HG02678 (cell line): Measurements from ENCODE around the gene SYNPO.
A peak's percentile ranks its signal among the peaks of the same experiment; 100 is the strongest.

Experiments used
- ATAC-seq: cut with Tn5 transposase; IDR thresholded peaks from one replicate; pipeline ENCODE4 v1.9.1; 2021; ENCODE audit warnings: mild to moderate bottlenecking, moderate library complexity; ENCODE audit not compliant: unreplicated experiment

Gene SYNPO

GRCh38 chr5:150653762-150654556, 13.5 kb downstream of the SYNPO start:
- no peak for ATAC-seq

DNA sequence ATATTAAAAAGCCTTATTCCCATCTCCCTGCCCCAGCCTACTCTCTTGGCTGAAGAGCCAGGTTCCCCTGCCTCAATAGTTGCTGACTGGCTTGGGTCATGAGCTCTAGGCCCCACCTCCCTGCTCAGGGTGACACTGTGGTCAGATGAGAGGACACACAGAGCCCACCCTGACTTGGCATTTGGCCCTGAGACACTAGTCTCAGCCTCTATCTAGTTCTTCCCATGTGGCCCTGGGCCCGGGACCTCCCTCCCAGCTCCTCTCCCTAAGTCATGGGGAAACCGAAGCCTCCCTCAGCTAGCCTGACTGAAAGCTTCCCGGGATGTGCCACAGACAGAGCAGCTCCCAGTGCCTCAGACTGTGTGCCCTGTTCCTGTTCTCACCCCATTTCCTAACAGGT, 14.8 kb downstream of the SYNPO start:
- no peak for ATAC-seq

DNA sequence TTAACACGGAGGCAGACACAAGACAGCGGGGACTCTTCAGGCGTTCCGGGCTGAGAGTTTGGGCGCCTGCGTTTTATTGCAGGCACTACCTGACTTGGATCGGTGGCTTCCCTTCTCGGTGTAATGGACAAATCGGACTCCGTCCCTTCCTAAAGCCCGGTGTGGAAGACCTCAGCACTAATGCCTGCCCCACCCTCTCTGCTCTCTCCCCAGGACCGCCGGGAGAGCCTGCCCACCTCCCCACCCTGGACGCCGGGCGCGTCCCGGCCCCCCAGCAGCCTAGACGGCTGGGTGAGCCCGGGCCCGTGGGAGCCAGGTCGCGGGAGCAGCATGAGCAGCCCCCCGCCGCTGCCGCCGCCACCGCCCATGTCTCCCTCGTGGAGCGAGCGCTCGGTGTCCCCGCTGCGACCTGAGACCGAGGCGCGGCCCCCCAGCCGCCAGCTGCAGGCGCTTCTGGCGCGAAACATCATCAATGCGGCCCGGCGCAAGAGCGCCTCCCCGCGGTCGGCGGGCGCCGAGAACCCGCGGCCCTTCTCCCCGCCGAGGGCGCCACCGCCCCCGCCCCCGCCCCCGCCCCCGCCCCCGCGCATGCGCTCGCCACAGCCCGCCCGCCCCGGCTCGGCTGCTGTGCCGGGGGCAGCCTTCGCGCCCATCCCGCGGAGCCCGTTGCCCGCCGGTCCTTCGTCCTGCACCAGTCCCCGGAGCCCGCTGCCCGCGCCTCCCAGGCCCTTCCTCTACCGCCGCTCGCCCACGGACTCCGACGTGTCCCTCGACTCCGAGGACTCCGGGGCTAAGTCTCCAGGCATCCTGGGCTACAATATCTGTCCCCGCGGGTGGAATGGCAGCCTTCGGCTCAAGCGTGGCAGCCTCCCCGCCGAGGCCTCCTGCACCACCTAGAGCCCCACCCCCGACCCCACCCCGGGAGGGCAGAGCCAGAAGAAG, 16.0 kb downstream of the SYNPO start:
- peak; percentile 75 for ATAC-seq

DNA sequence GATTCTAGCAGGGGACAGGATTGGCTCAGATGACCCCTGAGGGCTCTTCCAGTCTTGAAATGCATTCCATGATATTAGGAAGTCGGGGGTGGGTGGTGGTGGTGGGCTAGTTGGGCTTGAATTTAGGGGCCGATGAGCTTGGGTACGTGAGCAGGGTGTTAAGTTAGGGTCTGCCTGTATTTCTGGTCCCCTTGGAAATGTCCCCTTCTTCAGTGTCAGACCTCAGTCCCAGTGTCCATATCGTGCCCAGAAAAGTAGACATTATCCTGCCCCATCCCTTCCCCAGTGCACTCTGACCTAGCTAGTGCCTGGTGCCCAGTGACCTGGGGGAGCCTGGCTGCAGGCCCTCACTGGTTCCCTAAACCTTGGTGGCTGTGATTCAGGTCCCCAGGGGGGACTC, 17.7 kb downstream of the SYNPO start:
- ATAC-seq: no peak

- no peak for ATAC-seq
Observed at GRCh38 chr5:150658699-150659265, 18.3 kb downstream of the SYNPO start.

DNA sequence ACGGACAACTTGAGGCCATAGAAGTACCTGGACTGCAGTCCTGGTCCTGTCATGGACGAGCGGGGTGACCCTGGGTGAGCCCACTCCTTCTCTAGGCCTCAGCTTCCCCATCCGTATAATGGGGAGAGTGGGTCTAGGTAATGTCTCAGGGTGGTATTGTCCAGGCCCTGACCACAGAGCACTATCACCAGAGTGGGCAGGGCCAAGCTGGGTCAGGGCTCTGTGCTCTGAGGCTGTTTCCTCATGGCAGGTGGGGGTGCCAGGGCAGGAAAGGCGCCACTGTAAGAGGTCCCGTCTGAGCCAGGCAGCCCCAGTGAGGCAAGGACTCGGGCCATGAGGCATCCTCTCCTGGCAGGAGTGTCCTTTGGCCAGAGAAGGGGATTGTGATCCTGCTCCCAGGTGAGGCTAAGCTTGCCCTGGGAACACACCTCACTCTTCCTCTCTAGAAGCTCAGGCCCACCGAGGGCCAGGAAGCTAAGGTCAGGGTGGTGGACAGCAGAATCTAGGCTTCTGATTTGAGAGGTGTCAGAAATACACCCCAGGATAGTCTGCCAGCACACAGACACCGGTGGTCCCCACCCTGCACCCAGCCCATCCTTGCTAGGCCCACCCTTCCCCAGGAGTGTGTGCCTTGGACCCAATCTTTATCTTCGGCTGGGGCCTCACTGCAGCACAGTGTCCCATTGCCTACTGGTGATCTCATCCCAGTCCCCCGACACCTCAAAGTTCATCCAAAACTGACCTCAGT, 19.1 kb downstream of the SYNPO start:
- ATAC-seq: no peak

- ATAC-seq: no peak
Observed at GRCh38 chr5:150660108-150660831, 19.8 kb downstream of the SYNPO start.

DNA sequence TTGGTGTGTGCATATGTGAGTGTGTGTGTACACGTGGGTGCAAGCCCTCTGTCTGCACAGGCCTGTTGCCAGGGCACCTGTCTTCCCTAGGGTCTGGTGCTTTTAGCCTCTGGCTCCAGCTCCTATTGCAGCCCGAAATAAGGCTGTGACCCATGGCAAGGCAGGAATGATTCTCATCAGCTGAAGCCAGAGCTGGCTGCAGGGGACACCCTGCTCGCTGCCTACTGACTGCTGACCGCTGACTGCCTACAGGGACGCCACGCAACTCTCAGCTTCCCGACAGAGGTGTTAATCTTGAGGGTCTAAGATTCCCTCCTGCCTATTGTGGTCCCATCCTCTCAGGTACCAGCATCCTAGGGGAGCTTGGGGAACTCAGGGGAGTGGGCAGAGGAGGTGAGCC, 20.6 kb downstream of the SYNPO start, which contains the start of gene MYOZ3:
MYOZ3 (plus strand) TSS at position 166 of the 400 bp plus-strand sequence. CDS start 1,691 bp downstream, outside the sequence.
- no peak for ATAC-seq

DNA sequence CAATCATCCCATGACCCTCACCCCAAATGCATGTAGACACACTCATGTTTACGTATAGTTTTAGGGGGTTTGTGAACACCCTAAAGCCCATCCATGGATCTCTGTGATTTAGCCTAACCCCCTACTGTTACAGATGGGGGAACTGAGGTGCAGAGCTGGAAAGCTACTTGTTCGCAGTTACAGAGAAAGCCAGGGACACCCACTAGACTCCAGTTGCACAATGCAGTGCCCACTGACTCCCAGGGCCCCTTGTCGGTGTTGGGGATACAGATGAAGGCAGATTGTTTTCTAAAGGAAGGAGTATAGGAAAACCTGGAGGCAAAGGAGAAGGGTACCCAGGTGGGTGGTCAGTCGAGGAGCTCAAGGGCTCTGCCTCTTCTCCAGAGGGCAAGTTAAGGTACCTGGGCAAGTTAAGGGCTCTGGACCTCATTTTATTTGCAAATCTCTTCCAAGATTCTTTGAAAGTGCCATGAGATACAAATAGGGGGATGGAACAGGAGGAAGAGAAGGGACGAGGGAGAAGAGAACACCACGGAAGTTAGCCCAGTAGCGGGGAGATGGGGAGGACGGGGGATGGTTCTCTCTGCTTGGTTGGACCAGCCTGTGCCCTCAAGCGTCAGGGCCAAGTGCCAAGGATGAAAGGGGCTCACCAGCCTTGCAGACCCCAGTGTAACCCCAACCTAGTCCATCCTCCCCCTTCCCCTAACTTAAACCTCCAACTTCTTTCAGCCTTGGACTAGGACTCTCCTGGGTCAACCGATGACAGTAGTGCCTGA, 21.5 kb downstream of the SYNPO start:
- ATAC-seq: no peak

GRCh38 chr5:150662731-150663516, 22.5 kb downstream of the SYNPO start:
- no peak for ATAC-seq

DNA sequence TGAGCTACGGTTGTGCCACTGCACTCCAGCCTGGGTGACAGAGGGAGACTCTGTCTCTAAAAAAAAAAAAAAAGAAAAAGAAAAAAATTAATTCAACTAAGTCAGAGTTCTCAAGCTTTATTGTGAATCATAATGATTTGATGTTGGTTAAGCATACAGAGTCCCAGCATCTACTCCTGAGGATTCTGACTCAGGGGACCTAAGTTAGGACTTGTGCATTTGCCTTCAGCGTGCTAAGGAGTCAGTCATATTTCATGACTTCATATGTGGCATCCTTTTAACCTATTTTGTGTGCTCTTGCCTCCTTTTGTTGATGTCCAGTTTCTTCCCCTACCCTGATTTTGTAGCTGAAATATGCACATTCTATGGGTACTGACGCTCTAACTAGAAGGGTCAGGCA, 23.5 kb downstream of the SYNPO start:
- no peak for ATAC-seq

DNA sequence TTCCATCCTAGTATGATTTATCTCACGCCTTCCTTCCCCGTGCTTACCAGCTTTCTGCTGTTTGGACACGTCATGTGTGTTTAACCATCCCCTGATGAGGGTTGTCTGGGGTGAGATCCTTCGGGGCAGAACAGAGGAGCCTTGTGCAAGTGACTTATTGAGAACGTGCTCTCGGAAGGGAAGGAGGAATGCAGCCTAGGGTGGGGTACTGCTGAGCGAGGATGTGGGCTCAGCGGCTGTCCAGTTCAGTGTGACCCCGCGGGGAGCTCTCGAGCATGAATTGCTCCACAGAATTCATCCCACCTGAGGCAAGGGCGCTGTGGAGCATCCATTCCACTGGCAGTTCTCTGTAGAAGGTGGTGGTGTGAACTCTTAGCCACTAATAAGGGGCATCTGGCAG, 24.6 kb downstream of the SYNPO start:
- ATAC-seq: no peak

DNA sequence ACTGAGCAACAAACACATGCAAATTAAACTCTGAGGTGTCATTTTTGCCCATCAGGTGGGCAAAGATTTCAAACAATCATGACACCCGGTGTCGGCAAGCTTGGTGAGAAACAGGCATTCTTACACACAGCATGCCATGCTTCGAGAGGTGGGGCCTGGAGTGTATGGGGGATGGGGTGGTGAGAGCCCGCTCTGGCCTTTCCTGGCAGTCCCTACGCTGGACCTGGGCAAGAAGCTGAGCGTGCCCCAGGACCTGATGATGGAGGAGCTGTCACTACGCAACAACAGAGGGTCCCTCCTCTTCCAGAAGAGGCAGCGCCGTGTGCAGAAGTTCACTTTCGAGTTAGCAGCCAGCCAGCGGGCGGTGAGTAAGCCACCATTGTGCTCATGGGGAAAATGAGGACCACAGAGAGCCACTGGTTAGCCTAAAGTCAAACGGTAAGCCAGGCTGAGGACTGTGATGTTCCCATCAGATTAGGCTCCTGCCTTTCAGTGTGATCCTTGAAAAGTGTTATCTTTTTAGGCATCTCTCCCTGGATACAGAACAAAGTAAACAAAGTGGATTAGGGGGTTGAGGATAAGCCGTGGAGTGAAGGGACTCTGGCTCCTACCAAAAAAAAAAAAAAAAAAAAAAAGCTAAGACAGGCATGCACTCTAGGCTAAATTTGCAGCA, 30.0 kb downstream of the SYNPO start:
- no peak for ATAC-seq

GRCh38 chr5:150670948-150671310, 30.5 kb downstream of the SYNPO start:
- no peak for ATAC-seq

DNA sequence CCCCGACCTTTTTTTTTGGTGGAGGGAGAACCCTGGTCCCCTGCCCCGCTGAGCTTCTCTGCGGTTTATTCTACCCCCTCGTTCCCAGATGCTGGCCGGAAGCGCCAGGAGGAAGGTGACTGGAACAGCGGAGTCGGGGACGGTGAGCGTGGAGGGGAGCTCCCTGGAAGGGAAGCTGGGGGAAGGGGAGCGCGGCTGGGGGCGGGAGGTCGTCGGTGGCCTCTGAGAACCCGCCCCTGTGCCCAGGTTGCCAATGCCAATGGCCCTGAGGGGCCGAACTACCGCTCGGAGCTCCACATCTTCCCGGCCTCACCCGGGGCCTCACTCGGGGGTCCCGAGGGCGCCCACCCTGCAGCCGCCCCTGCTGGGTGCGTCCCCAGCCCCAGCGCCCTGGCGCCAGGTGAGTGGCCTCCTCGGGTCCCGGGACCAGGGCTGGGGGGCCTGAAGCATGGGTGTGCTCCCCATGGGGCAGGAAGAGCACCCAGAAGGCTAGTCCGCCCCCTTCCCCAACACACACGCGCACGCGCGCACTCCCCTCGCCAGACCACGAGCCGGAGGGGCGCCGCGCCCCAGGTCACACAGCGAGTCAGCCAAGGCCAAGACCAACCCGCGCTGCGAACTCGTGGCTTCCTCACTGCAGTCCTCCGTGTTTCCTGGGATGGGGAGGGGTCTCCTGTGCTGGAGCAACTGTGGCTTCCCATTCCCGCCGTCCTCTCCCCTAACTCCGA, 31.2 kb downstream of the SYNPO start:
- ATAC-seq: no peak

GRCh38 chr5:150672237-150672883, 31.9 kb downstream of the SYNPO start:
- ATAC-seq: no peak

- no peak for ATAC-seq
Observed at GRCh38 chr5:150672884-150673275, 32.4 kb downstream of the SYNPO start.
